Astrocyte (in vitro differentiated cells and primary cell): ENCODE data around the gene ZNF83. TPM values are rescaled to one million over a fixed set of nuclear protein-coding genes. Genes with fewer than 3 reads are reported as not detected.
"Not testable (repeated sequence)": the region's sequence is repeated elsewhere in the genome, so short reads cannot be mapped to it uniquely, and the experiment has no call there.

ENCODE experiments used
- DNase-seq: peaks from one replicate; pipeline ENCODE4 v3.0.0-alpha.2; 2010; ENCODE audit warnings: low read depth
- FAIRE-seq: peaks from 2 replicates; lab custom pipeline; 2011; peaks lifted over from hg19 to GRCh38; lab: Jason Lieb, UNC
- H2AFZ ChIP-seq: 2 replicates; pipeline ENCODE4 v1.6.0; 2012; ENCODE audit warnings: low read depth, low read length, inconsistent platforms
- H3K27ac ChIP-seq: 2 replicates; pipeline ENCODE4 v1.5.1; 2011; ENCODE audit warnings: low read depth, low read length, inconsistent platforms
- H3K27me3 ChIP-seq: 2 replicates; pipeline ENCODE4 v1.6.0; 2011; ENCODE audit warnings: low read length, inconsistent platforms; ENCODE audit not compliant: insufficient read depth
- H3K36me3 ChIP-seq: 2 replicates; pipeline ENCODE4 v1.5.1; 2011; ENCODE audit warnings: low read length, inconsistent platforms; ENCODE audit not compliant: insufficient read depth
- H3K4me1 ChIP-seq: 2 replicates; pipeline ENCODE4 v1.5.1; 2011; ENCODE audit warnings: low read length, inconsistent platforms; ENCODE audit not compliant: insufficient read depth
- H3K4me2 ChIP-seq: 2 replicates; pipeline ENCODE4 v1.6.0; 2012; ENCODE audit warnings: low read length, inconsistent platforms
- H3K4me3 ChIP-seq: 2 replicates; pipeline ENCODE4 v1.5.1; 2011; ENCODE audit warnings: low read depth, mild to moderate bottlenecking, low read length, inconsistent platforms; ENCODE audit not compliant: insufficient read depth
- H3K79me2 ChIP-seq: 2 replicates; pipeline ENCODE4 v1.6.0; 2012; ENCODE audit warnings: mild to moderate bottlenecking, low read length, inconsistent platforms; ENCODE audit not compliant: insufficient read depth
- H3K9ac ChIP-seq: 2 replicates; pipeline ENCODE4 v1.6.0; 2012; ENCODE audit warnings: mild to moderate bottlenecking, low read length, inconsistent platforms
- H3K9me3 ChIP-seq: 2 replicates; pipeline ENCODE4 v1.5.1; 2012; ENCODE audit warnings: low read depth, mild to moderate bottlenecking, low read length, inconsistent platforms; ENCODE audit not compliant: insufficient read depth
- H4K20me1 ChIP-seq: 2 replicates; pipeline ENCODE4 v1.6.0; 2012; ENCODE audit warnings: low read length, inconsistent platforms; ENCODE audit not compliant: insufficient read depth
- H3K27ac Mint-ChIP-seq: one replicate; pipeline ENCODE4 v1.8.0; 2021; ENCODE audit warnings: mild to moderate bottlenecking, mixed read lengths; ENCODE audit not compliant: unreplicated experiment
- H3K27me3 Mint-ChIP-seq: one replicate; pipeline ENCODE4 v1.8.0; 2021; ENCODE audit warnings: low read depth, mixed read lengths; ENCODE audit not compliant: unreplicated experiment
- H3K36me3 Mint-ChIP-seq: one replicate; pipeline ENCODE4 v1.8.0; 2021; ENCODE audit warnings: low read depth, mixed read lengths; ENCODE audit not compliant: unreplicated experiment
- H3K4me1 Mint-ChIP-seq: one replicate; pipeline ENCODE4 v1.8.0; 2021; ENCODE audit warnings: low read depth, mixed read lengths; ENCODE audit not compliant: unreplicated experiment
- H3K4me3 Mint-ChIP-seq: one replicate; pipeline ENCODE4 v1.8.0; 2021; ENCODE audit warnings: mild to moderate bottlenecking, moderate library complexity, mixed read lengths; ENCODE audit not compliant: unreplicated experiment
- H3K9me3 Mint-ChIP-seq: one replicate; pipeline ENCODE4 v1.8.0; 2021; ENCODE audit warnings: mild to moderate bottlenecking, mixed read lengths; ENCODE audit not compliant: unreplicated experiment
- CTCF ChIP-seq: IDR thresholded peaks from 2 replicates; pipeline ENCODE4 v1.5.1; 2011; ENCODE audit warnings: low read depth, mild to moderate bottlenecking, inconsistent platforms, low read length, moderate library complexity; ENCODE audit not compliant: insufficient read depth
- EZH2 ChIP-seq: IDR thresholded peaks from 2 replicates; pipeline ENCODE4 v1.6.1; 2012; ENCODE audit warnings: mild to moderate bottlenecking, low read length, inconsistent platforms; ENCODE audit not compliant: insufficient read depth
- total RNA-seq: library from RNA; stranded (reverse); gene quantifications from 2 replicates; pipeline ENCODE4 v1.2.1, GENCODE V29; 2021

ZNF83 gene
- total RNA-seq, 1 donor from 2014 or later = 35.4 TPM

DNA sequence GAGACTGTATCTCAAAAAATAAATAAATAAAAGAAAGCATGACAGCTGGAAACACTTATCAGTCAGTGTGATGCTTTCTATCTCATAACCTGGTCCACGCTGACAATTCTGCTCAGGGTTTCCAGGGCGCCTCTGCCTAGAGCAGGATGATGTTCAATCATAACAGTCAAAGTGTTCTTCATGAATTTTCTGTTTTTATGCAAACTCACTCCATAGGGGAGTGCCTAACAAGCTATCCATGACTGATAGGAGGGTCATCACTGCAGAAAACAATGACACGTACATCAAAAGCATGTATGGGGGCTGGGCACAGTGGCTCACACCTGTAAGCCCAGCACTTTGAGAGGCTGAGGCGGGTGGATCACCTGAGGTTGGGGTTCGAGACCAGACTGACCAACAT is 41.4 kb upstream of the ZNF83 start:
- H3K27me3 ChIP-seq = no peaks in the 10 kb centered on the region
- no peak for FAIRE-seq
- peaks cover 9% of the 10 kb centered on the region for H3K9me3 Mint-ChIP-seq
- H3K36me3 Mint-ChIP-seq = peaks cover 17% of the 10 kb centered on the region
- H3K4me1 ChIP-seq = no peaks in the 10 kb centered on the region
- no peaks in the 10 kb centered on the region for H3K9me3 ChIP-seq
- peaks cover 65% of the 10 kb centered on the region for H3K79me2 ChIP-seq
- no peaks in the 10 kb centered on the region for H4K20me1 ChIP-seq
- no peaks in the 10 kb centered on the region for H3K27me3 Mint-ChIP-seq
- H3K4me1 Mint-ChIP-seq = peaks cover 2% of the 10 kb centered on the region
- no peak overlapping the region for H3K27ac Mint-ChIP-seq
- no peak overlapping the region for H3K4me2 ChIP-seq
- no peak overlapping the region for H2AFZ ChIP-seq
- H3K36me3 ChIP-seq = no peaks in the 10 kb centered on the region
- no peak for DNase-seq
- H3K4me3 Mint-ChIP-seq = no peak overlapping the region
- H3K9ac ChIP-seq = no peak overlapping the region
- no peak overlapping the region for H3K4me3 ChIP-seq
- TF ChIP-seq EZH2 = no peak
- TF ChIP-seq CTCF = no peak
- H3K27ac ChIP-seq = no peak overlapping the region

- DNase-seq, H3K4me1 ChIP-seq, H3K27ac ChIP-seq, H3K27me3 Mint-ChIP-seq, H3K36me3 ChIP-seq, H3K9me3 ChIP-seq, H3K27me3 ChIP-seq, H2AFZ ChIP-seq, H3K4me3 ChIP-seq, H3K4me3 Mint-ChIP-seq, H3K9ac ChIP-seq, FAIRE-seq, H3K27ac Mint-ChIP-seq, H3K4me2 ChIP-seq, H4K20me1 ChIP-seq: not testable (repeated sequence)
- H3K79me2 ChIP-seq = peaks cover 75% of the 10 kb centered on the region
- H3K36me3 Mint-ChIP-seq = peaks cover 14% of the 10 kb centered on the region
- peaks cover 11% of the 10 kb centered on the region for H3K4me1 Mint-ChIP-seq
- peaks cover 11% of the 10 kb centered on the region for H3K9me3 Mint-ChIP-seq
These were observed 37.1 kb upstream of the ZNF83 start for GRCh38 chr19:52675239-52675638.

- DNase-seq = no peak
- no peak for TF ChIP-seq EZH2
- no peak for TF ChIP-seq CTCF
- Histone ChIP-seq H3K79me2 (peaks cover 60% of the 10 kb centered on the region), H3K4me1 (no peaks in the 10 kb centered on the region), H2AFZ (no peak overlapping the region), H3K9me3 (no peaks in the 10 kb centered on the region), H3K4me2 (no peak overlapping the region), H3K4me3 (no peak overlapping the region), H3K36me3 (no peaks in the 10 kb centered on the region), H3K27me3 (no peaks in the 10 kb centered on the region), H4K20me1 (peaks cover 13% of the 10 kb centered on the region), H3K27ac (no peak overlapping the region), H3K9ac (no peak overlapping the region)
- peaks cover 10% of the 10 kb centered on the region for H3K4me1 Mint-ChIP-seq
- FAIRE-seq = no peak
- H3K27ac Mint-ChIP-seq = no peak overlapping the region
- peaks cover 20% of the 10 kb centered on the region for H3K36me3 Mint-ChIP-seq
- H3K9me3 Mint-ChIP-seq = peaks cover 8% of the 10 kb centered on the region
- H3K4me3 Mint-ChIP-seq = no peak overlapping the region
- H3K27me3 Mint-ChIP-seq = no peaks in the 10 kb centered on the region
These were observed 34.9 kb upstream of the ZNF83 start for GRCh38 chr19:52673014-52673413.
